ENCODE data around the gene TMEM263. TPM values are rescaled to one million over a fixed set of nuclear protein-coding genes. Genes with fewer than 3 reads are reported as not detected.

Gene TMEM263
- total and polyA plus RNA-seq, 2 of the 13 experiments (the other 11 are each of a cell fraction or from before 2014, with no cell fraction given): 25.9 to 58.6 TPM

- TF ChIP-seq HOXA9 (CRISPR knock-in tag; IDR thresholded peaks at IDR 0.05; ENCODE audit: borderline replicate concordance) (peak; percentile 72; the same call in 1 of the 2 replicates), DNMT1 (CRISPR knock-in tag; IDR thresholded peaks at IDR 0.05) (no peak), ZHX1 (CRISPR knock-in tag; IDR thresholded peaks at IDR 0.05; ENCODE audit: low read depth) (peak; percentile 30; the same call in 1 of the 2 replicates), ATF2 (CRISPR knock-in tag; IDR thresholded peaks at IDR 0.05) (0 out of 2 replicates have a peak, but pooled peaks have one; percentile 34), PRMT3 (CRISPR knock-in tag; IDR thresholded peaks at IDR 0.05; ENCODE audit: borderline replicate concordance, low read depth) (peak; percentile 53; the same call in 1 of the 2 replicates), CTCF (CRISPR knock-in tag; IDR thresholded peaks at IDR 0.05) (no peak), NFE2L2 (IDR thresholded peaks at IDR 0.05; ENCODE audit: low read length) (no peak), JARID2 (CRISPR knock-in tag; IDR thresholded peaks at IDR 0.05; ENCODE audit: insufficient replicate concordance) (no peak), CHD4 (IDR thresholded peaks at IDR 0.05; ENCODE audit: borderline replicate concordance, low read length) (no peak), ZNF580 (CRISPR knock-in tag; IDR thresholded peaks at IDR 0.05; ENCODE audit: borderline replicate concordance, low read depth) (peak; percentile 13; the same call in 1 of the 2 replicates), CSRNP1 (CRISPR knock-in tag; IDR thresholded peaks at IDR 0.05) (peak; percentile 80), DMTF1 (CRISPR knock-in tag; IDR thresholded peaks at IDR 0.05) (no peak), XBP1 (CRISPR knock-in tag; IDR thresholded peaks at IDR 0.05) (no peak; the same call in 1 of the 2 replicates), HOXA3 (CRISPR knock-in tag; IDR thresholded peaks at IDR 0.05) (peak; percentile 68), FOXC1 (CRISPR knock-in tag; IDR thresholded peaks at IDR 0.05; ENCODE audit: borderline replicate concordance) (peak; percentile 63), ZBTB8A (CRISPR knock-in tag; IDR thresholded peaks at IDR 0.05; ENCODE audit: borderline replicate concordance, low read depth) (no peak), ZNF264 (CRISPR knock-in tag; IDR thresholded peaks at IDR 0.05) (no peak), HNRNPLL (IDR thresholded peaks at IDR 0.05; ENCODE audit: low read depth, low read length, poor library complexity, severe bottlenecking) (peak; percentile 87)
Observed at GRCh38 chr12:106955377-106956047, at the start of gene TMEM263 (continued).
